SW480 (cell line): ENCODE data around the gene TNFAIP1.
"Not testable (repeated sequence)": the region's sequence is repeated elsewhere in the genome, so short reads cannot be mapped to it uniquely, and the experiment has no call there.

ENCODE experiments used
- DNase-seq: peaks from one replicate; pipeline ENCODE4 v3.0.0-alpha.2; 2016; ENCODE audit warnings: low spot score

The TNFAIP1 gene, protein sequence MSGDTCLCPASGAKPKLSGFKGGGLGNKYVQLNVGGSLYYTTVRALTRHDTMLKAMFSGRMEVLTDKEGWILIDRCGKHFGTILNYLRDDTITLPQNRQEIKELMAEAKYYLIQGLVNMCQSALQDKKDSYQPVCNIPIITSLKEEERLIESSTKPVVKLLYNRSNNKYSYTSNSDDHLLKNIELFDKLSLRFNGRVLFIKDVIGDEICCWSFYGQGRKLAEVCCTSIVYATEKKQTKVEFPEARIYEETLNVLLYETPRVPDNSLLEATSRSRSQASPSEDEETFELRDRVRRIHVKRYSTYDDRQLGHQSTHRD

DNA sequence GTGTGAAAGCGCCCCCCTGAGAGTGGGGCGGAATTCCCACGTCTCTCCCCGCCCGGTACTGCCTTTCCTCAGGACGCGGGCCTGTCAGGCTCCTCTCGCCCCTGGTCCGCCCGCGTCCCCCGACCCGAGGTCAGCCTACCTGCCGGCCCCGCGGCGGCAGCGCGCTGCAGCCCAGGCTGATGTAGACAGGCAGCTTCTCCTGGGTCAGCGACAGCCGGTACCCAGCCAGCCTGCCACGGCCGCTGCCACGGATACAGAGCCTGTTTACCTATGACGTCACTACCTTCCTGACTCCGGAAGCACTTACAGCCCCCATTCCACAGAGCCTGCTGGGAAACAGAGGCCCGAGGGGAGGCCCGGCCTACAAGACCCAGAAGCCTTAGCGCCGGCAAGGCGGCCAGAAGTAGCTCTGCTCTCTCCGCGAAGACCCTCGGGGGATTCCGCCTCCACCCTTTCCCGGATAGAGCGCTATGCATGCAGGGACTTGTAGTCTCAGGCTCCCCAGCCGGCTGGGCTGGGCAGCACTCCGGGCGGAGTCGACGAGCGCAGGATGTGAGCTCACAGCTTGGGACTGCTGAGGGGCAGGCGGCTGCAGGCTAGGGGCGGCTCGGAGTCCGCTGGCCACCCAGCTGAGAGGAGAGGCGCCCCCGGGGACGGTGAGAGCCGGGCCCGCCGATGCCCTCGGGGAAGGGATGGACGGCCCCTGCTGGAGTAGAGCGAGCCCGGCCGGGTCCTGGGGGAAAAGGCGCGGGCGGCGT, at the start of gene TNFAIP1, which contains the start of gene IFT20:
Gene TNFAIP1, plus strand, starts transcription at position 561 of the 758 bp plus-strand sequence. CDS start 3,761 bp downstream, outside the sequence.
Gene IFT20, minus strand, starts transcription at position 272 of the 758 bp plus-strand sequence. CDS start 3,487 bp downstream, outside the sequence.
- DNase-seq, result peak; percentile 99

DNA sequence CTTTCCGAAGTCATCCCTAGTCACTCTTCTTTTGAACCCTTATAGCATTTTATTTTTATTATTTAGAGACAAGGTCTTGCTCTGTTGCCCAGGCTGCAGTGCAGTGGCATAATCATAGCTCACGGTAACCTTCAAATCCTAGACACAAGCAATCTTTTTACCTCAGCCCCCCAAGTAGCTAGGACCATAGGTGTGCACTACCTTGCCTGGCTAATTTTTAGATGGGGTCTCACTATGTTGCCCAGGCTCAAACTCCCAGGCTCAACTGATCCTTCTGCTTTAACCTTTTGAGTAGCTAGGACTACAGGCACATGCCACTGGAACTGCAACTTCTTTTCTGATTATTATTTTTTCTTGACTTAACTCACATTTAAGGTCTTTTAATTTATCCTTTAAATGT, 49.6 kb upstream of the TNFAIP1 start:
- DNase-seq, result no peak

DNA sequence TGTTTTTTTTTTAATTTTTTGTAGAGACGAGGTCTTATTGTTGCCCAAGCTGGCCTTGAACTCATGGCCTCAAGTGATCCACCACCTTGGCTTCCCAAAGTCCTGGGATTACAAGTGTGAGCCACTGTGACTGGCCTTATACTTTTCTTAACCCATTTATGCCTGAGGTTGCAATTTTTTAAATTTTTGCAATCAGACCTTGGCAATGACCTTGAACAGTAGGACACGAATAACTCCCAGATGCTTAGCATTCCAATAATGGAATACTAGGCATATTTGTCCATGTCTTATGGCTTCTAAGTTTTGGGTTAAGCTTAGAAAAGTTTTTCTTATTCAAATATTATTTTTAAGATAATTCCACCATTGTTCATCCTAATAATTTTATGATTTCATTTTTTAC, 44.9 kb upstream of the TNFAIP1 start:
- DNase-seq, result no peak

DNA sequence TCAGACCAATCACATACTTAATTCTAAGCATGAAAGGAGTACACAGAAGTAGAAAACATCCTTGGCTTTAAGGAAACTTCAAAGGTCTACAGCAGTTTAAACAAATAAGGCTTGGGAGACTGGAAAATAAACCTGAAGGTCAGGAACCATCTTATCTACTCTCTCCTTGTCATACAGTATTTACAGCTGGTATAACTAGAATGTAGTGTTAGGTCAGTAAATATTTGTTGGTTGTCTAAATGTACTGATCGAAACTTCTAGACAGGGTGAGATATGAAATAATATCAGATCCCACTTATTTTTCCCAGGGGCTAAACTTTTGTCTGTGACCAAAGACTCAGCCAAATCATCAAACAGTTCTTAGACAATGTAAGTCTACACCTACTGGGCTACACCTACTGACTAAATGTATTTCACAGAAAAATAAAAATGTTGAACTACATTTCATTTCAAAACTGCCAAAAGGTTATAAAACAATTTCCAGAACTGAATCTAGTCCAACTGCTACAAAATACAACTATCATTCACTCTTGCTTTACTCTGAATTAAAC, 43.7 kb upstream of the TNFAIP1 start:
- no peak for DNase-seq

DNA sequence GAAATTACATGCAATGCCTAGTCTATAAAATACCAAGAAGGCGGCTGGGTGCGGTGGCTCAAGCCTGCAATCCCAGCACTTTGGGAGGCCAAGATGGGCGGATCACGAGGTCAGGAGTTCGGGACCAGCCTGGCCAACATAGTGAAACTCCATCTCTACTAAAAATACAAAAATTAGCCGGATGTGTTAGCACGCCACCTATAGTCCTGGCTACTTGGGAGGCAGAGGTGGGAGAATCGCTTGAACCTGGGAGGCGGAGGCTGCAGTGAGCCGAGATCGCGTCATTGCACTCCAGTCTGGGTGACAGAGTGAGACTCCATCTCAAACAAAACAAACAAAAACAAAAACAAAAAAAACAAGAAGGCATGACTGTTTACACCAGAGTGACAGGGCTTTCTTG, 42.7 kb upstream of the TNFAIP1 start:
- DNase-seq, result not testable (repeated sequence)

DNA sequence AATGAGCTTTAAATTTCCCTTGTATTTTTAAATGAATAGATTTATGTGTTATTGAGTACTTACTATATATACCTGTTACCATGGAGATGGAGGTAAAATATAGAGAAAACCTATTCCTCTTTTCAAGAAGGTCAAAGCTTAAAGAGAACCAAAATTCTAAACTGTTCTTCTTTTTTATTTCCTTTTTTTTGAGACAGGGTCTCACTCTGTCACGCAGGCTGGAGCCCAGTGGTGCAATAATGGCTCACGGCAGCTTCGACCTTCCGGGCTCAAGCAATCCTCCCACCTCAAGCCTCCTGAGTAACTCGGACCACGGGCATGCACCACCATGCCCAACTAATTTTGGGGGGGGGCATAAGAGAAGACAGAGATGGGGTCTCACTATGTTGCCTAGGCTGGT, 41.6 kb upstream of the TNFAIP1 start:
- DNase-seq, result no peak

DNA sequence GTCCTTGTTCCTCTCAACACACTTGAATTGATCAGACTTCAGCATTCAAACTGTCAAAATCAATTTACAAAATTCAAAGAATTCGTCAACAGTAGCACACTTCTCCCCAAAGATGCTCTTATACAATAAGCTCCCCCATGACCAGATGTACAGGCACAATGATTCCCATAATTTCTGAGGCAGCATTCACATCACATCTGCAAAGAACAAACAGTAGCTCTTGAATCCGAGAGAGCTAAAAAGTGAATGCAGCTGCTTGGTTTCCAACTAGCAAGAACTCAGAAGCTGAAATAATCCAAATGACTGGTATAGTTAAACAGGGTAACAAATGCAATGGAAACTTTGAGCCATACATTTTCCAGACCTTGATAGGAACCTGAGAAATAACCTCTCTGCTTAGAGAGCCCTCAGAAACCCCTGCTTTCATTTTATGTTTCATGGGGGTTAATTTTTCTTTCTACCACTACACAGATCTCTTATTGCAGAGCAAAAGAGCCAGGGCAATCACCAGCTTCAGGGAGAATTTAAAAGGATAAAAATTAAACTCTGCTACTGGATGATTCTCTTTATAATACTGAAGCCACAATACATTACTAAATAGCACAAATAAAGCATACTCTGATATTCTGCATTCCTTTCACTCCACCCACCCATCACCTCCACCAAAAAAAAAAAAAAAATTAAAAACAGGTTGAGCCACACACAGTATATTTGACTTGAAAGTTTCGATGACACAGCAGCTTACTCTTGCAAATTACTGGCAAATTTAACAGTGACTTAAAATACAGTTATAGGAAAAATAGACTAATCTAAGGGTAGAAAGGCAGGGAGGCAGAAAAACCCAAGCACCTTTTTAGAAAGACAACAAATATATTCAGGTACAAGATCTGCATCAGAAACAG, 39.6 kb upstream of the TNFAIP1 start:
- DNase-seq, result no peak

DNA sequence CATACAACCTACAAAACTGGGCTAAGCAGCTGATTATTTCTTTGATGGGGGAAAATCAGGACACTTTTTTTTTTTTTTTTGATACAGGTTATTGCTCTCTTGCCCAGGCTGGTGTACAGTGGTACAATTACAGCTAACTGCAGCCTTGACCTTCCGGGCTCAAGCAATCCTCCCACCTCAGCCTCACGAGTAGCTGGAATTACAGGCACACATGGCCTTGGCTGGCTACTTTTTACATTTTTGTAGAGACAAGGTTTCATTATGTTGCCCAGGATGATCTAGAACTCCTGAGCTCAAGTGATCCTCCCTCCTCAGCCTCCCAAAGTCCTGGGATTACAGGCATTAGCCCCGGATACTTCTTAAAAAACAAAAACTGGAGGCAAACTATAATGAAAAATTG, 37.1 kb upstream of the TNFAIP1 start:
- DNase-seq, result no peak

DNA sequence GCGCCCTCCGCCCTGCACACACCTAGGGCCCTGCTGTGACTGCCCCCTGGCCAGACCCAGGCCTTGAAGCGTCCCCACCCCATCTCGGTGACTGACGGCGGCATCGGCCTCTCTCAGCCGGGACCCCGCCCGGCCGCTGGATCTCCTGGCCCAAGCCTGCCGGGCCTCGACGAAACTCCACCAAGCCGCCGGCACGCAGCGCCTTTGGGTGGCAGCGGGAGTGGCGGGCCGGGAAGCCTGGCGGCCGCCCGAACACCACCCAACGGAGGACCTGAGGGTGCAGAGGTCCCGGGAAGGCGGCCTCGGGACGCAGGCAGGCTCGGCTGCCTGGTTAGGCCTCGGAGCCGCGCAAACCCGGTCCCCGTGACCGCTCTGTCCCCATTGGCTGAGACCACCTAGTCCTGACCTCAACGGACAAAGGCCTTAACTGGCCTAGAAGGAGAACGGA, 28.6 kb upstream of the TNFAIP1 start:
- DNase-seq, result no peak

DNA sequence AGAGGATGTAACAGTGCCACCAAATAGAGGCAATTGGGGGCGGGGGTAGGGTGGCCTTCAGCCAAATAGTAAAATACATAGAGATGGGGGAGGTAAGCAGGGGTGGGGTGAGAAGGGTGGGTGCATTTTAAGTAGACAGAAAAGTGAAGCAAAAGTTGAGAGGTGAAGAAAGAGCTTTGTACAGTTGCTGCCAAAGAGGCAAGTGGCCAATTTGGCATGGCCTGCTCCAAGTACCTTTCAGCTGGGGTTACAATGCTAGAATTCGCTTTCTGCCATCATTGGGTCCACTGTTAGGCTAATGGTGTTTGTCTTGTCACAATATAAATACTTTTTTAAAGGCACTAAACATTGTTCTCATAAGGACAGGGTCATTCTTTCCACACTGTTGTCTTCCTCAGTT, 21.7 kb upstream of the TNFAIP1 start:
- DNase-seq, result no peak

DNA sequence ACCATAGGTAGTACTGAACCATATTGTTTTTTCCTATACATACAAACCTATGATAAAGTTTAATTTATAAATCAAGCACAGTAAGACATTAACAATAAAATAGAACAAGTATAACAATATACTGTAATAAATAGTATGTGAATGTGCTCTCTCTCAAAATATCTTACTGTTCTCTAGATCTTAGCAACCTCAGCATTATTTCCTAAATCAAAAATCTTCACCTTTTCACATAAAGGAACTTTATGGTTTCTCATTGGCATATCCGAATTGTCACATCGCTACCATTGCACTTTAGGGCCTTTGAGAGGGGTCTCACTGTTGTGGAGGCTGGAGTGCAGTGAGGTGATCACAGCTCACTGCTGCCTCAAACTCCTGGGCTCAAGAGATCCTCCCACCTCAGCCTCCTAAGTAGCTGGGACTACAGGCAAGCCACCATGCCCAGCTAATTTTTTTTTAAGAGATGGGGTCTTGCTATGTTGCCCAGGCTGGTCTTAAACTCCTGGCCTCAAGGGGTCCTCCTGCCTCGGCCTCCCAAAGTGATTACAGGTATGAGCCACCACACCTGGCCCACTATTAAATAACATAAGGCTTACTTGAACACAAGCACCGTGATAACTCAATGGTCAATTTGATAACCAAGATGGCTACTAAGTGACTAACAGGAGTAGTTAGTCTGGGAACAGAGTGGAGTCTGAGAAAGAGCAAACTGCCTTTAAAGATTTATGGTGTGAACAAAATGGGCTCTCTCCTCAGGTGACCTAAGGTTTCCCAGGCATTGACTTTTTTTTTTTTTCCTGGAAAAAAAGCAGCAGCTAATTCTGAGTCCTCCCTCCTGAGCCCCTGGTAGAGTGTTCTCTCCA, 19.5 kb upstream of the TNFAIP1 start:
- no peak for DNase-seq

DNA sequence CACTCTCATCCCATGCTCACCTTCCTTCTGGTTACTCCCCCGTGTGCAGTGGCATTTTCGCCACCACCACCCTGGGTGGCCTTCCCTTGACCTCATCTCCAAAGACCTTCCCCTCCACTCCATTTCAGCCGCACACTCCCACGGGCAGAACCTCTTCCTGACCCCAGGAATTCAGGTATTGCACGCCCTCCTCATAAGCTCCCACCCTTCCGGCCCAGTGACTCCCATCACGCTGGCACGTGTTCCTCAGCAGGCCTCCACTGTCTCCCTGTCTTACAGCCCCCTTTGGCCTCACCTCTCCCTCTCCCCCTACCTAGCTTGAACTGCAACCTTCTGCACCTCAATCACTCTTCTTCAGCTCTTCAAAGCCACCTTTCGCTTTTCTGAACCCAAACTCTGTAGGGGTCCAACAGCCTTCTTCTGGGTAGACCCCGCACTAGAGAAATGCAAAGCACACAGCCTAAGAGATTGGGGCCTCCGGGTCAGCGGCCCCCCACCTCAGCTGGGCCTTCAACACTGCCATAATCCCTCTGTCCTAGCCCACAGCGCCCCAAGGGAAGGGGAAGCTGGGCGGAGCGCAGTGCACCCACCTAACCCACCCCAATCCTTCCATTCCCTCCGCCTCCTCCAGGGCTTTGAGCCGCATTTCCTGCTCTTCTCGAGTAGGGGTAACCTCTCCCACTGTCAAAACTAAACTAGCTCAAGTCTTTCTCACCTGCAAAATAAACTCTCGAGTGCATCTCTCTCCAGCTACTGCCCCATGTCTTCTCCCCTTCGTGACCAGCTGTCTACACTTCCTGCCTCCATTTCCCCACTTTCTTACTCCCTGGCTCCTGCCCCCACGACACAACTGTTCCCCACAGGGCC, 18.2 kb upstream of the TNFAIP1 start:
- no peak for DNase-seq

DNA sequence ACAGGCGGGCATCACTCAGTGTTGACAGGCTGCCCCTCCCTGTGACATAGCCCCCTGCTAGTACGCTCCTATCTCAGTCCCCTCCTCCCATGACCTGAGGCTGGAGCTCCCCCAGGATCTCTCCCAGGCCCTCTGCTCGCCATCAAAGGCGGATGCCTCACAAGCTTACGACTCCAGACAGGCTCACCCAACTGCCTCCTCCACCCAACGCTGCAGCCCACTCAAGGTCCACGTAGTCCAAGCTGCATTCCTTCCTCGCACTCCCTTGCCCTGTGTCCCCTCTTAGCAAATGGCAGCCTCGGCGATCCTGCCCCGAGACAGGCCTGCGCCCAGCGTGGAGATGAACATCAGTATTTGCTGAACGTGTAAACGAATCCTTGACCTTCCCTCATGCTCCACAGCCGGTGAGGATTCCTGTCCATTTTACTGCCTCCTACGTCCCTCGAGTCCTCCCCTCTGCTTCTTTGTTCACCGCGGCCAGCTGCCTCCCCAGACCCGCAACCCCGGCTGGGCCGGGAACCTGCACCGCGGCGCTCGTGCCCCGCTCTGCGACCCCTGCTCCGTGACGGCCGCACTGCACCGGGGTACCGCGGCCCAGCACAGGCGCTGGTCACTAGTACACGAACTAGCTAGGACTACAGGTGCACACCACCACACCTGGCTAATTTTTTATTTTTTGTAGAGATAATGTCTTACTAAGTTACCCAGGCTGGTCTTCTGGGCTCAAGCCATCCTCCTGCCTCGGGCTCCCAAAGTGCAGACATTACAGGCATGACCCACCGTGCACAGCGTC, 17.4 kb upstream of the TNFAIP1 start:
- no peak for DNase-seq

DNA sequence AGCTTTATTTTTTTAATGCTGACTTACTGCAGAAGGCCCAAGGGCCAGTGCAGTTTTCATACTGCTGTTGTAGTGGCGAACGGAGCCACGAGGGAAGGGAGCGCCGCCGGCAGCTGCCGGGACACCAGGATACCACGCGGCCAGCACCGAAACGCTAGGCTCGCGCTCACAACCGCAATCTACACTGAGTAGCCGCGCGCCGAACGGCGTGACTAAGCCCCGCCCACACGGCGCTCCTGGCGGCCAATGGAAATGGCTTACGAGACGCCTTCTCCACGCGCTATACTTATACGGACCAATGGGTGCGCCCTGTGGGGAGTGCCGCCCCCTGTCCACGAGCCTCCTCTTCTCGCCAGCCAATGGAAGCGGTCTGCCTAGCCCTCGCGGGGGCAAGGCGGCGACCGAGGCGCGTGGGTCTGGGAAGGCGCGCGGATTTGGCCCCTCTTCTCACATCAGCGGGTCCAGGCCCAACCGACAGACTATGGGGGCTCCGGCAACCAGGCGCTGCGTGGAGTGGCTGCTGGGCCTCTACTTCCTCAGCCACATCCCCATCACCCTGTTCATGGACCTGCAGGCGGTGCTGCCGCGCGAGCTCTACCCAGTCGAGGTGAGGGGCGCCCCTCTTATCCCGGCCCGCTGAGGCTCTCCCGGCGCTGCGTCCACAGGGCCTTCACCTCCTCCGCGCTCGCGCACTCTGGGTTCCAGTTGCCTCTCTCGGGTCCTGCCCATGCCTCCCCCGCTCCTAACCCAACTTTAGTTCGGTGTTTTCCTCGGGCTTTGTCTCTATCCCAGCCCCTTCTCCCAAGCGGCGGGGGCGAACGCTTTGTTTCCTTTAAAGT, 16.6 kb upstream of the TNFAIP1 start, which contains the start of gene TMEM97:
Gene TMEM97, plus strand, starts transcription at position 442 of the 839 bp plus-strand sequence. Its CDS starts 40 bp downstream, at position 482.
- DNase-seq, result peak; percentile 98

DNA sequence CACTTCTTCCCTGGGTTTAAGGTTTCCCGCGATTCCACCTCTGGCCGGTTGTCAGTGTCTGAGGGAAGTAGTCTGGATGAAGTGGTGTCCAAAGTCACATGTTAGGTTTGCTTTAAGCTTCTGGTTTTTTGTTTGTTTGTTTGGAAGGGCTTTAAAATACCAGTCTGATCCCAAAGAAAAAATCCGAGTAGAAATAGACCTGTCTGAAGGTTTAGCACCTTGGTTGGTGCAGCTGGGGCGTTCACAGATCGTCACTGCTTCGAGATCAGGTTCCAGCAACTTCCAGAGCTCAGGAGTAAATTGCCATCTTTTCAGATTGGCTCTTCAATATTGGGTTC, 16.0 kb upstream of the TNFAIP1 start:
- no peak for DNase-seq

DNA sequence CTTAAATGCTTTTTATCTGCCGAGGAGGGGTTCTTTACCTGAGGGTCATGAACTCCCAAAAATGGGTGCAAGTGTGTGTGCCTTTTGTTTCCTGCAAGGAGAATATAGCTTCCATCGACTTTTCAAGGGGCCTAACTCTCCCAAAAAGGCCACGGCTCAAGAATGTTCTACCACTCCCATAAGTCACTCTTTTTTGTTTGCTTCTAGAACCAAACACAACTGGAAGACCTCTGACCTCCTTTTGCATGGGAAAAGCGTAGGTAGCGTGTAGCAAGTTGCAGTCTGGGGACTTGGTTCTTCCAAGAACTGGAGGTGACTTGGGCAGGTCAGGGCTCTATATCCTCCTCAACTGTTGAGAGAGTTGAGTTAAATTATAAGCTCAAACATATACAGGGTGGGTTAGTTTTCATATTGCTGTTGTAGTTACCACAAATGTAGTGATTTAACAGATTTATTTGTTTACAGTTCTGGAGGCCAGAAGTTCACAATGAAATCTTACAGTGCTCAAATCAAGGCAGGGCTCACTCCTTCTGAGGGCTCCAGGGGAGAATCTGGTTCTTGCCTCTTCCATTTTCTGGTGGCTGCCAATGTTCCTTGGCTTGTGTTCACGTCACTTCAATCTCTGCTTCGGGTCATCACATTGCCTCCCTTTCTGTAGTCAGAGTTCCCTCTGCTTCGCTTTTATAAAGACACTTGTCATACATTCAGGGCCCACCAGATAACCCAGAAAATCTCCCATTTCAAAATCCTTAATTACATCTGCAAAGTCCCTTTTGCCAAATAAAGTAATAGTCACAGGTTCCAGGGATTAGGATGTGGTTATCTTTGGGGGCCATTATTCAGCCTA, 15.1 kb upstream of the TNFAIP1 start:
- DNase-seq, result no peak

DNA sequence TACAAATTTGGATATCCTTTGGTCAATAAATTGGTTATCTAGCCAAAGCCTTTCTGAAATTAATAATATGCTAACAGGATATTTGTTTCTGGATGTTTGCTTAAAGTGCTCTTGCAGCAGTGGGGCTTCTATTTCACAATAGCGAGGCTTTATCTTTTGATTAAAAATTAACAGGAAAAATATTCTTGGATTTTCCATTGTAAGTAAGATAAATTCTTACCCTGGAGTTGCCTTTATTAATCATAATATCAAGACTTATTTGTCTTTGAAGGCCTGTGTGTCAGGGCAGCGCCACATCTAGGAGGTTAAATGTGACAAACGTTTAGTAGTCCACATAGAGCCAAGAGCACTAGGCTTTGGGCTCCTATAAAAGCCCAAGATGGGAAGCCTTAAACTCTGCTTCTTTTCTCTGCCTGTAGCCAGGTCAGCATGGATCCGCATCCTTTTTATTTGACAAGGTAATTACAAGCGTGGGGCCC, 11.3 kb upstream of the TNFAIP1 start:
- DNase-seq, result no peak
